ENCODE data around the gene SMAD2. TPM values are rescaled to one million over a fixed set of nuclear protein-coding genes. Genes with fewer than 3 reads are reported as not detected.

SMAD2 gene
- 153 and 163 TPM in 2 replicates for total RNA-seq (2014; rRNA removed; shearing (Covaris generic); ENCODE audit: low replicate concordance)

- no peaks in the 10 kb centered on the region for H3K27me3 ChIP-seq (ENCODE audit: low read length)
- peak within 1 kb of the TSS; percentile 96 for H3K4me2 ChIP-seq (ENCODE audit: low read depth, low read length, poor library complexity, severe bottlenecking)
- peaks cover 67% of the 10 kb centered on the region for H3K4me1 ChIP-seq (ENCODE audit: low read length)
- peak within 1 kb of the TSS; percentile 94 for H3K4me3 ChIP-seq (ENCODE audit: low read length)
- H2AFZ ChIP-seq (ENCODE audit: low read length) = peak within 1 kb of the TSS; percentile 3; the same call in 1 of the 2 replicates
- H3K9ac ChIP-seq (ENCODE audit: low read length) = peak within 1 kb of the TSS; percentile 93
- peak; percentile 92 for DNase-seq
- no peaks in the 10 kb centered on the region for H3K36me3 ChIP-seq (ENCODE audit: insufficient read depth, low read length)
- H3K9me2 ChIP-seq (replicated peaks; ENCODE audit: insufficient read depth, low read length) = no peaks in the 10 kb centered on the region
- H4K20me1 ChIP-seq (ENCODE audit: insufficient read depth, low read depth, low read length) = peaks cover 37% of the 10 kb centered on the region
- peak within 1 kb of the TSS; percentile 89 for H3K27ac ChIP-seq (ENCODE audit: low read length)
- no peaks in the 10 kb centered on the region for H3K9me3 ChIP-seq (ENCODE audit: low read length)
- H3K79me2 ChIP-seq (ENCODE audit: low read length) = peaks cover 49% of the 10 kb centered on the region
Observed at GRCh38 chr18:47930199-47930930, at the start of gene SMAD2. TSS of gene SMAD2 (minus strand) at chr18:47930659. CDS start at chr18:47896756, 33,903 bp downstream.

- no peak overlapping the region for H2AFZ ChIP-seq (ENCODE audit: low read length)
- H3K27me3 ChIP-seq (ENCODE audit: low read length) = no peaks in the 10 kb centered on the region
- H3K79me2 ChIP-seq (ENCODE audit: low read length) = peaks cover 18% of the 10 kb centered on the region; the same call in 1 of the 2 replicates
- H4K20me1 ChIP-seq (ENCODE audit: insufficient read depth, low read depth, low read length) = no peaks in the 10 kb centered on the region
- peaks cover 93% of the 10 kb centered on the region for H3K4me1 ChIP-seq (ENCODE audit: low read length)
- peak; percentile 49 for DNase-seq
- peak overlapping the region; percentile 78 for H3K9ac ChIP-seq (ENCODE audit: low read length)
- peak overlapping the region; percentile 91 for H3K27ac ChIP-seq (ENCODE audit: low read length)
- peak overlapping the region; percentile 66; the same call in 1 of the 2 replicates for H3K4me3 ChIP-seq (ENCODE audit: low read length)
- peaks cover 13% of the 10 kb centered on the region for H3K36me3 ChIP-seq (ENCODE audit: insufficient read depth, low read length)
- H3K9me3 ChIP-seq (ENCODE audit: low read length) = peaks cover 8% of the 10 kb centered on the region; the same call in 1 of the 2 replicates
- no peaks in the 10 kb centered on the region for H3K9me2 ChIP-seq (replicated peaks; ENCODE audit: insufficient read depth, low read length)
- H3K4me2 ChIP-seq (ENCODE audit: low read depth, low read length, poor library complexity, severe bottlenecking) = peak overlapping the region; percentile 75
Observed at GRCh38 chr18:47979611-47980200, 49.2 kb upstream of the SMAD2 start.

DNA sequence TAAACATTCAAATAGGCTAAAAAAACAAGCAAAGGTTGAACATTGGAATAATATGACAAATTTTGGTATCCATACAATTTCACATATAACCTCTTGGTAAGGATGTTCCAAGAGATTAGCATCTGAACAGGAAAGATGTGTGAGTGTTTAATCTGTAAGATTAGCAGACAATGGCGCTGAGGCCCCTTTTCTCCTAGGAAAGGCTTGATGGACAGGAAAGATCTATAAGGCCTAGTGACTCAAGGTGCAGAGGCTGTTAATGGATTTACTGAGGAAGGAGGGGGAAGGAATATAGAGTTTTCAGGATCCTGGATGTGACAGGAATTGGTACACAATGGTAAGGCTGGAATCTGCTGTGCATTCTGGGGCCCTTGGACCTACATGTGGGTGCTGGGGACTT is 48.1 kb upstream of the SMAD2 start:
- DNase-seq = no peak
- no peak overlapping the region for H2AFZ ChIP-seq (ENCODE audit: low read length)
- H3K9ac ChIP-seq (ENCODE audit: low read length) = no peak overlapping the region
- H3K9me3 ChIP-seq (ENCODE audit: low read length) = peaks cover 8% of the 10 kb centered on the region; the same call in 1 of the 2 replicates
- H3K4me1 ChIP-seq (ENCODE audit: low read length) = peaks cover 93% of the 10 kb centered on the region
- peaks cover 22% of the 10 kb centered on the region for H3K36me3 ChIP-seq (ENCODE audit: insufficient read depth, low read length)
- H3K9me2 ChIP-seq (replicated peaks; ENCODE audit: insufficient read depth, low read length) = no peaks in the 10 kb centered on the region
- H3K4me2 ChIP-seq (ENCODE audit: low read depth, low read length, poor library complexity, severe bottlenecking) = peak overlapping the region; percentile 75
- H3K4me3 ChIP-seq (ENCODE audit: low read length) = no peak overlapping the region
- no peaks in the 10 kb centered on the region for H4K20me1 ChIP-seq (ENCODE audit: insufficient read depth, low read depth, low read length)
- no peaks in the 10 kb centered on the region for H3K27me3 ChIP-seq (ENCODE audit: low read length)
- H3K79me2 ChIP-seq (ENCODE audit: low read length) = peaks cover 18% of the 10 kb centered on the region; the same call in 1 of the 2 replicates
- H3K27ac ChIP-seq (ENCODE audit: low read length) = peak overlapping the region; percentile 91

DNA sequence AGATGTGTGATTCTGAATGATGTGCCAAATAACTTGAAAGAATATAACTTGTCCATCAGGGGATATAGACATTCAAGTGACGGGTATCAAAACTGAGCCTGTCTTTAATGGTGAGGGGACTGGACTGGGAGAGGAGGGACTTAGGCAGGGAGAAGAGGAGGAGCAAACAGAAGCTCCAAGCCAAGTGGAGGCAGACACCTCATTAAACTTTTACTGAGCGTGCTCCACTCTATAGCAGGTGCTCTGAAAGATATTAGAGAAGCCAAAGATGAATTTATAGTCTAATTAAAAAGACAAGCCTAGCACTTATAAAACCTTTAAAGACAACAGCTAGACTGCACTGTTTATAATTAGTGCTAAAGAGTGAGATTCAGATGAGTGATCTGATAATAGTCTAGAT is 47.7 kb upstream of the SMAD2 start:
- Histone ChIP-seq H3K27ac (ENCODE audit: low read length) (peak overlapping the region; percentile 91), H3K9me2 (replicated peaks; ENCODE audit: insufficient read depth, low read length) (no peaks in the 10 kb centered on the region), H3K4me3 (ENCODE audit: low read length) (no peak overlapping the region), H3K27me3 (ENCODE audit: low read length) (no peaks in the 10 kb centered on the region), H3K4me2 (ENCODE audit: low read depth, low read length, poor library complexity, severe bottlenecking) (no peak overlapping the region), H2AFZ (ENCODE audit: low read length) (no peak overlapping the region), H4K20me1 (ENCODE audit: insufficient read depth, low read depth, low read length) (no peaks in the 10 kb centered on the region), H3K9me3 (ENCODE audit: low read length) (peaks cover 8% of the 10 kb centered on the region; the same call in 1 of the 2 replicates), H3K4me1 (ENCODE audit: low read length) (peaks cover 93% of the 10 kb centered on the region), H3K9ac (ENCODE audit: low read length) (no peak overlapping the region), H3K36me3 (ENCODE audit: insufficient read depth, low read length) (peaks cover 25% of the 10 kb centered on the region), H3K79me2 (ENCODE audit: low read length) (peaks cover 15% of the 10 kb centered on the region; the same call in 1 of the 2 replicates)
- peak; percentile 41 for DNase-seq

- DNase-seq = peak; percentile 77
- Histone ChIP-seq H2AFZ (ENCODE audit: low read length) (no peak overlapping the region), H3K9ac (ENCODE audit: low read length) (no peak overlapping the region)
Observed at GRCh38 chr18:47975701-47976100, 45.2 kb upstream of the SMAD2 start.

GRCh38 chr18:47975105-47975504 is 44.6 kb upstream of the SMAD2 start:
- no peak for DNase-seq
- Histone ChIP-seq H3K4me1 (ENCODE audit: low read length) (peaks cover 94% of the 10 kb centered on the region), H3K9me2 (replicated peaks; ENCODE audit: insufficient read depth, low read length) (no peaks in the 10 kb centered on the region), H3K4me3 (ENCODE audit: low read length) (no peak overlapping the region), H3K4me2 (ENCODE audit: low read depth, low read length, poor library complexity, severe bottlenecking) (peak overlapping the region; percentile 42), H3K36me3 (ENCODE audit: insufficient read depth, low read length) (peaks cover 31% of the 10 kb centered on the region), H3K27me3 (ENCODE audit: low read length) (no peaks in the 10 kb centered on the region), H3K9me3 (ENCODE audit: low read length) (peaks cover 8% of the 10 kb centered on the region; the same call in 1 of the 2 replicates), H3K27ac (ENCODE audit: low read length) (peak overlapping the region; percentile 91), H2AFZ (ENCODE audit: low read length) (no peak overlapping the region), H3K79me2 (ENCODE audit: low read length) (0 out of 2 replicates have a peak, but pooled peaks cover 4% of the 10 kb centered on the region), H4K20me1 (ENCODE audit: insufficient read depth, low read depth, low read length) (no peaks in the 10 kb centered on the region), H3K9ac (ENCODE audit: low read length) (no peak overlapping the region)

More at GRCh38 chr18:47975701-47976100, 45.2 kb upstream of the SMAD2 start:
- Histone ChIP-seq H3K4me3 (ENCODE audit: low read length) (no peak overlapping the region), H3K27ac (ENCODE audit: low read length) (peak overlapping the region; percentile 91), H3K27me3 (ENCODE audit: low read length) (no peaks in the 10 kb centered on the region), H3K79me2 (ENCODE audit: low read length) (peaks cover 7% of the 10 kb centered on the region; the same call in 1 of the 2 replicates), H3K9me2 (replicated peaks; ENCODE audit: insufficient read depth, low read length) (no peaks in the 10 kb centered on the region), H3K4me1 (ENCODE audit: low read length) (peaks cover 94% of the 10 kb centered on the region), H4K20me1 (ENCODE audit: insufficient read depth, low read depth, low read length) (no peaks in the 10 kb centered on the region), H3K4me2 (ENCODE audit: low read depth, low read length, poor library complexity, severe bottlenecking) (peak overlapping the region; percentile 42), H3K36me3 (ENCODE audit: insufficient read depth, low read length) (peaks cover 31% of the 10 kb centered on the region), H3K9me3 (ENCODE audit: low read length) (peaks cover 8% of the 10 kb centered on the region; the same call in 1 of the 2 replicates)

GRCh38 chr18:47970664-47971531 is 40.4 kb upstream of the SMAD2 start:
- peak overlapping the region; percentile 10 for H3K4me3 ChIP-seq (ENCODE audit: low read length)
- H3K79me2 ChIP-seq (ENCODE audit: low read length) = no peaks in the 10 kb centered on the region
- H3K4me1 ChIP-seq (ENCODE audit: low read length) = peaks cover 81% of the 10 kb centered on the region
- no peaks in the 10 kb centered on the region for H3K27me3 ChIP-seq (ENCODE audit: low read length)
- peak overlapping the region; percentile 91 for H3K27ac ChIP-seq (ENCODE audit: low read length)
- no peaks in the 10 kb centered on the region for H4K20me1 ChIP-seq (ENCODE audit: insufficient read depth, low read depth, low read length)
- H2AFZ ChIP-seq (ENCODE audit: low read length) = no peak overlapping the region
- DNase-seq = peak; percentile 95
- peak overlapping the region; percentile 44 for H3K9ac ChIP-seq (ENCODE audit: low read length)
- H3K36me3 ChIP-seq (ENCODE audit: insufficient read depth, low read length) = peaks cover 18% of the 10 kb centered on the region
- H3K4me2 ChIP-seq (ENCODE audit: low read depth, low read length, poor library complexity, severe bottlenecking) = peak overlapping the region; percentile 55
- H3K9me2 ChIP-seq (replicated peaks; ENCODE audit: insufficient read depth, low read length) = no peaks in the 10 kb centered on the region
- H3K9me3 ChIP-seq (ENCODE audit: low read length) = no peaks in the 10 kb centered on the region

All from Karpas-422 (cell line).